Measurements from ENCODE around the gene REXO1. TPM values are rescaled to one million over a fixed set of nuclear protein-coding genes. Genes with fewer than 3 reads are reported as not detected.
A peak's percentile ranks its signal among the peaks of the same experiment; 100 is the strongest.

The REXO1 gene
- total and polyA plus RNA-seq, 7 donors = 13.5 to 35.2 (median 20.3) TPM

- WGBS, 3 donors = 1 to 3% (median 3%) methylated on average over 32 to 109 of the region's 109 CpGs
- peak overlapping the region; percentile 73 for H3K4me3 ChIP-seq
- H3K27ac ChIP-seq = peak overlapping the region; percentile 58
- peak in 1 of 2 donors; percentile 51 for DNase-seq
- intact Hi-C loops (cut with DNase I) = no loop called here
- no peaks in the 10 kb centered on the region for H3K36me3 ChIP-seq (ENCODE audit: insufficient read depth in 1 of 2, low read depth in 1 of 2)
- H3K4me1 ChIP-seq = peaks cover 9% of the 10 kb centered on the region
- H3K27me3 ChIP-seq (ENCODE audit: insufficient read depth in 3 of 3, low read length in 2 of 3) = no peaks in the 10 kb centered on the region
- no peaks in the 10 kb centered on the region for H3K9me3 ChIP-seq
- TF ChIP-seq CTCF (IDR thresholded peaks at IDR 0.05) = no peak
- ATAC-seq = no peak
These were observed 14.4 kb upstream of the REXO1 start for GRCh38 chr19:1862424-1863327.

GRCh38 chr19:1862068-1862423, 13.8 kb upstream of the REXO1 start:
- Histone ChIP-seq H3K36me3 (ENCODE audit: insufficient read depth in 1 of 2, low read depth in 1 of 2) (no peaks in the 10 kb centered on the region), H3K4me3 (peak overlapping the region; percentile 73), H3K4me1 (peaks cover 16% of the 10 kb centered on the region), H3K9me3 (no peaks in the 10 kb centered on the region), H3K27ac (no peak overlapping the region), H3K27me3 (ENCODE audit: insufficient read depth in 3 of 3, low read length in 2 of 3) (peaks cover 0 to 2% (median 0%) of the 10 kb centered on the region in 3 donors)
- intact Hi-C loops (cut with DNase I) = no loop called here
- no peak for ATAC-seq
- 17 to 27% (median 26%) methylated on average over 21 of the region's 21 CpGs for WGBS, 3 donors
- TF ChIP-seq CTCF (IDR thresholded peaks at IDR 0.05) = no peak
- no peak for DNase-seq

- DNase-seq = no peak
- no peak overlapping the region for H3K27ac ChIP-seq
- TF ChIP-seq CTCF (IDR thresholded peaks at IDR 0.05) = no peak
- peaks cover 0 to 4% (median 0%) of the 10 kb centered on the region in 3 donors for H3K27me3 ChIP-seq (ENCODE audit: insufficient read depth in 3 of 3, low read length in 2 of 3)
- peak overlapping the region; percentile 73 for H3K4me3 ChIP-seq
- no peaks in the 10 kb centered on the region for H3K36me3 ChIP-seq (ENCODE audit: insufficient read depth in 1 of 2, low read depth in 1 of 2)
- ATAC-seq = no peak
- intact Hi-C loops (cut with DNase I) = no loop called here
- no peaks in the 10 kb centered on the region for H3K9me3 ChIP-seq
- peaks cover 20% of the 10 kb centered on the region for H3K4me1 ChIP-seq
- WGBS, 3 donors = 48 to 62% (median 48%) methylated on average over 22 to 23 of the region's 23 CpGs
These were observed 13.3 kb upstream of the REXO1 start for GRCh38 chr19:1861599-1862031.

GRCh38 chr19:1860821-1861598, 12.7 kb upstream of the REXO1 start:
- H3K27ac ChIP-seq = no peak overlapping the region
- DNase-seq (no peak), ATAC-seq (no peak)
- no peak for TF ChIP-seq CTCF (IDR thresholded peaks at IDR 0.05)
- WGBS, 3 donors = 64 to 70% (median 65%) methylated on average over 28 of the region's 28 CpGs
- H3K9me3 ChIP-seq = no peaks in the 10 kb centered on the region
- no peak overlapping the region for H3K4me3 ChIP-seq
- H3K36me3 ChIP-seq (ENCODE audit: insufficient read depth in 1 of 2, low read depth in 1 of 2) = no peaks in the 10 kb centered on the region
- intact Hi-C loops (cut with DNase I) = no loop called here
- H3K4me1 ChIP-seq = peaks cover 21% of the 10 kb centered on the region
- H3K27me3 ChIP-seq (ENCODE audit: insufficient read depth in 3 of 3, low read length in 2 of 3) = peaks cover 0 to 4% (median 0%) of the 10 kb centered on the region in 3 donors

All from psoas muscle (tissue), 8 donors.